ENCODE results near the gene TMEM209. TPM values are rescaled to one million over a fixed set of nuclear protein-coding genes. Genes with fewer than 3 reads are reported as not detected.

TMEM209 gene
- total RNA-seq, 6 experiments from 2014 or later, result 5.8 to 10.9 (median 8.9) TPM

DNA sequence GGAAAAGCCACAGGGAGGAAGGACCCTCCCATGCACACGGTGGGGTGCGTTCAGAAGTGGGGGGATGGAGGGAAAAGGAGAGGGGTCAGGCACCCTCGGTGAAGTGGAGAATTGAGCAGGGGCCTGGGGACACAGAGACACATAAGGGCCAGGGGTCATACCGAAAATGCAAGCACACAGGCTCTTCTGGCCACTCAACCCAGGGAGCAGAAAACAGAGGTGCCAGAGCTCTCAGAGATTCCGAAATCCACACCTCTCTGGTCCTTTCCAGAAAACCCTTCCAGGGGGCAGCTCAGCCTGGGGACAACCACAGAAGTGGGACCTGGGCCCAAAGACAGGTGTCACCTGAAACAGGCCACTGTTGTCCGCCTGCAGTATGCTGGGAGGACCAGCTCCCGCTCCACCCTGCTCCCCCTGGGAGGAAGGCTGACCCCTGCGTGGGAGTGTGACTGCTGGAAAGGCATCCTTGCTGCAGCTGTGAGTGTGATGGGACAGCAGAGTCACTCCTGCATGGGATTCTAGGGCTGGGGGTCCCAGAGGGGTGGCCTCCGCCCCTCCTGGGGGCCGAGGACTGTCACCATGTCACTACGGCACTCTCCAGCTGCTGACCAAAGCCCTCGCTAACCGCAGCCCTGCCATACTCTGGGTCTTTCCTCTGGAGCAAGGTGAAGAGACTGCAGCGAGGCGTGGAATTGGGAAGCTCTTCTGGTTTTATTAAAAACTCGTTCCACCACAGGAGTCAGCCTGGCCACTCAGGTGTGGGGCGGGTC lies 63.1 kb downstream of the TMEM209 start:
- intact Hi-C loops (cut with DNase I), result no loop called here
- Histone ChIP-seq H3K9me3 (no peaks in the 10 kb centered on the region), H3K4me1 (peaks cover 0 to 11% (median 0%) of the 10 kb centered on the region in 4 donors), H3K4me3 (peak overlapping the region; percentile 32 to 51 (median 36)), H3K27me3 (no peaks in the 10 kb centered on the region), H3K36me3 (peaks cover 0 to 5% (median 0%) of the 10 kb centered on the region in 4 donors), H3K27ac (no peak overlapping the region)
- ATAC-seq (no peak), DNase-seq (no peak)
- TF ChIP-seq POLR2A (IDR thresholded peaks at IDR 0.05), result no peak
- TF ChIP-seq CTCF (IDR thresholded peaks at IDR 0.05), result no peak
- WGBS (ENCODE audit: insufficient coverage, low coverage, low lambda C conversion rate, missing lambda C conversion rate), result 33% methylated on average over 3 of the region's 17 CpGs

DNA sequence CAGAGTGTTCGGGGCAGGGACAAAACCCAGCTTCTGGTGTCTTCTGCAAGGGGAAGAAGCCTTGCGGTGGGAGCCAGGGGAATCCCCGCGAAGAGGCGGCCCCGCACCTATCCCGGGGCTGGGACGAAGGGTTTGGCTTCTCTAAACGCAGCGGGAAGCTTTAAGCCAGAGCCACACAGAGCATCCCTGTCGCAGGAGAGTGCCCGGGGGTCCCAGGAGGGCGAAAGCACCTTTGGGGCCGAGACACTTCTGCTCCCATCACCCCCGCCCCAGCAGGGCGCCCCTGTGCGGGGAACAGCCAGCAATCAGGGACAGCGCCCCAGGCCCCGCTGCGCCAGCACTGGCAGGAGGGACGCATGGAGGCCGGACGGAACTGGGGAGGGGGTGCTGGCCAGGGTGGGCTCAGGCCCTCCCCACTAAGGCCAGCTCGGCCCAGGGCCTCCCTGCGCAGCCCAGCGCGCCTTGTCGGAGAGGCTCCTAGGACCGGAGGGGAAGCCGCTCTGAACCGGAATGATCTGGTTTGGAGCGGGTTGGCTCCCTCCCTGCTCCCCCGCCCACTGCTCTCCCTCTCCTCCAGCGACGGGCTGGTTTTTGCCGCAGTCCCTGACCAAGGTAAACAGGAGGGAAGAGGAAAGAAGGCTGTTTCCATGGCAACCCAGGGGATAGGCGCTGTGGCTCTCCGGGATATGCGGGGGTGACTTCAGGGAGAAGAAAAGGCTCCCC lies 63.9 kb downstream of the TMEM209 start:
- H3K4me1 ChIP-seq, result peaks cover 0 to 4% (median 0%) of the 10 kb centered on the region in 4 donors
- DNase-seq, result peak in 2 of 3 donors; percentile 46 to 67
- H3K9me3 ChIP-seq, result no peaks in the 10 kb centered on the region
- no peaks in the 10 kb centered on the region for H3K27me3 ChIP-seq
- H3K4me3 ChIP-seq, result peak overlapping the region; percentile 32 to 51 (median 36)
- intact Hi-C loops (cut with DNase I), result no loop called here
- WGBS (ENCODE audit: insufficient coverage, low coverage, low lambda C conversion rate, missing lambda C conversion rate), result 26% methylated on average over 6 of the region's 39 CpGs
- peaks cover 0 to 10% (median 0%) of the 10 kb centered on the region in 4 donors for H3K36me3 ChIP-seq
- ATAC-seq, result peak; percentile 60 to 89 (median 84)
- no peak for TF ChIP-seq POLR2A (IDR thresholded peaks at IDR 0.05)
- TF ChIP-seq CTCF (IDR thresholded peaks at IDR 0.05), result no peak
- peak overlapping the region in 2 of 3 donors; percentile 18 to 46 for H3K27ac ChIP-seq

GRCh38 chr7:130140551-130141160 lies 64.5 kb downstream of the TMEM209 start:
- DNase-seq (no peak), ATAC-seq (no peak)
- H3K4me1 ChIP-seq, result no peaks in the 10 kb centered on the region
- no peak for TF ChIP-seq POLR2A (IDR thresholded peaks at IDR 0.05)
- no peaks in the 10 kb centered on the region for H3K9me3 ChIP-seq
- H3K4me3 ChIP-seq, result peak overlapping the region in 1 of 3 donors; percentile 51
- peaks cover 0 to 14% (median 0%) of the 10 kb centered on the region in 4 donors for H3K36me3 ChIP-seq
- no peaks in the 10 kb centered on the region for H3K27me3 ChIP-seq
- 97% methylated on average over 12 of the region's 47 CpGs for whole genome bisulfite sequencing (ENCODE audit: insufficient coverage, low coverage, low lambda C conversion rate, missing lambda C conversion rate)
- intact Hi-C loops (cut with DNase I), result no loop called here
- H3K27ac ChIP-seq, result peak overlapping the region in 1 of 3 donors; percentile 46

GRCh38 chr7:130139193-130139960 lies 65.8 kb downstream of the TMEM209 start:
- intact Hi-C loops (cut with DNase I), result no loop called here
- H3K4me1 ChIP-seq, result no peaks in the 10 kb centered on the region
- H3K4me3 ChIP-seq, result no peak overlapping the region
- ATAC-seq (no peak), DNase-seq (no peak)
- H3K27ac ChIP-seq, result no peak overlapping the region
- no peaks in the 10 kb centered on the region for H3K9me3 ChIP-seq
- TF ChIP-seq POLR2A (IDR thresholded peaks at IDR 0.05) (no peak), CTCF (IDR thresholded peaks at IDR 0.05) (no peak)
- H3K27me3 ChIP-seq, result no peaks in the 10 kb centered on the region
- WGBS (ENCODE audit: insufficient coverage, low coverage, low lambda C conversion rate, missing lambda C conversion rate), result 100% methylated on average over 2 of the region's 2 CpGs
- peaks cover 0 to 26% (median 0%) of the 10 kb centered on the region in 4 donors for H3K36me3 ChIP-seq

Measured in right lobe of liver (tissue), 6 donors.